NT2/D1 (cell line): ENCODE results near the gene SGPL1.
A peak's percentile ranks its signal among the peaks of the same experiment; 100 is the strongest.

ENCODE experiments used
- DNase-seq: peaks from one replicate; pipeline ENCODE4 v3.0.0-alpha.2; 2011; ENCODE audit warnings: low read depth, low spot score
- H3K27me3 ChIP-seq: 2 replicates; pipeline ENCODE4 v1.6.0; 2011; ENCODE audit warnings: mild to moderate bottlenecking; ENCODE audit not compliant: insufficient read length, insufficient read depth
- H3K36me3 ChIP-seq: 2 replicates; pipeline ENCODE4 v1.6.1; 2011; ENCODE audit warnings: mild to moderate bottlenecking, low read length, mixed read lengths; ENCODE audit not compliant: insufficient read depth, insufficient read length
- H3K4me1 ChIP-seq: 2 replicates; pipeline ENCODE4 v1.5.1; 2011; ENCODE audit not compliant: insufficient read depth, insufficient read length
- H3K4me3 ChIP-seq: 2 replicates; pipeline ENCODE4 v1.5.1; 2011; ENCODE audit warnings: low read depth; ENCODE audit not compliant: insufficient read length
- H3K9ac ChIP-seq: 2 replicates; pipeline ENCODE4 v1.6.0; 2011; ENCODE audit warnings: low read depth; ENCODE audit not compliant: insufficient read length
- H3K9me3 ChIP-seq: 2 replicates; pipeline ENCODE4 v1.5.1; 2011; ENCODE audit warnings: mild to moderate bottlenecking, low read length; ENCODE audit not compliant: insufficient read depth
- SUZ12 ChIP-seq: IDR thresholded peaks from 2 replicates; pipeline ENCODE4 v1.6.1; 2011; ENCODE audit not compliant: insufficient read length, insufficient read depth; ENCODE audit errors: extremely low read depth
- YY1 ChIP-seq: IDR thresholded peaks from 2 replicates; pipeline ENCODE4 v1.6.1; 2011; ENCODE audit not compliant: insufficient read length, insufficient read depth
- ZNF274 ChIP-seq: IDR thresholded peaks from 2 replicates; pipeline ENCODE4 v1.6.1; 2011; ENCODE audit warnings: mild to moderate bottlenecking, low read depth, low read length

The SGPL1 gene

DNA sequence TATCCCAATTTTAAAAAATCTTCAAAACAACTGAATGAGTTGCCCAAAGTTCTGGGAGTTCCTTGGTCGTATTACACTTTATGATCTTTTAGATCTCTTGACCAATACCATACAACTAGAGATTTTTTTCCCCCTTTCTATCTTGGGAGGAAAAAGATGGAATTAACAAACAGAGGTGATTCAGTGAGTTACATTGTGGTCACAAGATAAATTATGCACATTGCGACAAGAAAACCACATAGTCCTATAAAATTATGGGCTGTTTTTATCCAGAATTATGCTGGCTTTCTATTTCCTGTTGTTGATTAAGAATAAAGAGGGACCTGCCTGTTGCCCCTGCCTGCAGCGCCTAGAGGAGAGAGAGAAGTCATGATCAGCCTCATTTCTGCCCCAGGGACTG, 8.2 kb upstream of the SGPL1 start:
- Histone ChIP-seq H3K4me1 (peaks cover 4% of the 10 kb centered on the region), H3K9ac (no peak overlapping the region)
- DNase-seq, result no peak

DNA sequence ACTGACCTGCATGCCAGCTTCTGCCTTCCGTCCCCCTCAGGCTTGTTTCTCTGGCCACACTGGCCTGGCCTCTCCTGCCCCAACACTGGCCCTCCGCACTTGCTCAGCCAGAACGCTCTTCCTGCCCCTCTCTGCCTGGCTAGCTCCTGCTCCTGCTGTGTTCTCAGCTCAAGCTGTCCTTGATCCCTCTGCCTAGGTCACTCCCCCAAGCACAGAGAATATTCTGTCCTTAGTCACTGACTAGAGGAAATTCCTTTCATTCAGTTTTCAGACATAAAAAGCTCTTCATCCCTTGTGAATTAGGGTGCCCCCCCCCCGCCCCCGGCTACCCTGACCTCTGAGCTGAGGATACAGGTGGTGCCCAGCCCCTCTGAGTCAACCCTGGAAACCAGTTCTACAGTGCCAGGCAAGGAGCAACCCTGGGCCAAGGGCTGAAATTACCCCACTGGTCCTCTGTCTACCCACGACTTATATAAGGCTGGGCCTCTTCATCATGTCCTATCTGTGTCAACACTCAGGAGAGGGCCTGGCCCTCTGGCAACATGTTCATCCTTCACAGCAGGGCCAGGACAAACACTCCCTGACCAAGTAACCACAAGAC, 6.6 kb upstream of the SGPL1 start:
- peaks cover 4% of the 10 kb centered on the region for H3K4me1 ChIP-seq
- no peak overlapping the region for H3K9ac ChIP-seq
- TF ChIP-seq SUZ12 (no peak), ZNF274 (no peak), YY1 (no peak)
- H3K27me3 ChIP-seq, result no peaks in the 10 kb centered on the region
- no peaks in the 10 kb centered on the region for H3K9me3 ChIP-seq
- DNase-seq, result no peak
- no peak overlapping the region for H3K4me3 ChIP-seq
- H3K36me3 ChIP-seq, result no peaks in the 10 kb centered on the region

More for the DNA sequence above, 8.2 kb upstream of the SGPL1 start:
- Histone ChIP-seq H3K27me3 (no peaks in the 10 kb centered on the region), H3K9me3 (no peaks in the 10 kb centered on the region), H3K36me3 (no peaks in the 10 kb centered on the region), H3K4me3 (no peak overlapping the region)
- no peak for TF ChIP-seq SUZ12
- no peak for TF ChIP-seq YY1
- TF ChIP-seq ZNF274, result no peak

DNA sequence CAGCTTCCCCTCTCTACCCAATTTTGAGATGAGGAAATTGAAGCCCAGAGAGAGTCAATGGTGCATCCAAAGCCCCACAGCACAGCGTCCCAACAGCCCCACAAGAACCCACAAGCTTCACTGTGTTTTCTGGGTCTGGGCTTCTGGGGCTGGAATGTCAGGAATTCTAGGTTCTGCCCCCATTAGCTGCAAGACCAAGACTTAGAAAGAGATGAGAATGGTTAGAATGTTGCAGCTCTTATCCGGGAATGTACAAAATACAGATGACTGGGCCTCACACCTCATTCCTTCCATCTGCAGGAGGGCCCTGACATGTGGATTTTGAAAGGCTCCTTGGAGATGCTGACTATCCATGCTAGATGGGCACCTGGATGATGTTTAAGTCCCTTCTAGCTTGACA, 6.0 kb upstream of the SGPL1 start:
- Histone ChIP-seq H3K9me3 (no peaks in the 10 kb centered on the region), H3K36me3 (no peaks in the 10 kb centered on the region), H3K4me1 (peaks cover 4% of the 10 kb centered on the region), H3K27me3 (no peaks in the 10 kb centered on the region), H3K4me3 (no peak overlapping the region), H3K9ac (no peak overlapping the region)
- peak; percentile 39 for DNase-seq
- TF ChIP-seq YY1, result no peak
- no peak for TF ChIP-seq ZNF274
- TF ChIP-seq SUZ12, result no peak

DNA sequence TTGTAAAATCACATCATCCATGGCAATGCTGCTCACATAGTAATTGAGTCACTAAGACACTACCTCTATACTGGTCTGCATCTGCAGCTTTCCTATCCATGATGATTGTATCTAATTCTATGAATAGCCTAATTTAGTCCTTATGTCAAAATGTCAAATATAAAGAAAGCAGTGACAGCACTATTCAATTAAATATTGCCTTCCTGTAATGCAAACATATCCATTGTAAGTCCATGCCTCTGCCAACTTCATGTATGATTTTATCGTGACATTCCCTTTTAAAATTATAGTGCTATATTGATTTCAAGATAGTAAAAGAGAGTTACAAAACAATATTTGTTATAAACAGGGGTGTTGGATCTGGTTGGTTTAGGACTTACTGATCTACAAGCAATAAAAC, 4.8 kb upstream of the SGPL1 start:
- no peak overlapping the region for H3K4me3 ChIP-seq
- H3K36me3 ChIP-seq, result no peaks in the 10 kb centered on the region
- H3K9me3 ChIP-seq, result no peaks in the 10 kb centered on the region
- no peak for TF ChIP-seq SUZ12
- DNase-seq, result no peak
- H3K4me1 ChIP-seq, result peaks cover 4% of the 10 kb centered on the region
- no peak overlapping the region for H3K9ac ChIP-seq
- no peaks in the 10 kb centered on the region for H3K27me3 ChIP-seq

- Histone ChIP-seq H3K27me3 (no peaks in the 10 kb centered on the region), H3K4me3 (no peak overlapping the region), H3K36me3 (no peaks in the 10 kb centered on the region), H3K9me3 (no peaks in the 10 kb centered on the region), H3K4me1 (peaks cover 4% of the 10 kb centered on the region), H3K9ac (no peak overlapping the region)
- no peak for TF ChIP-seq SUZ12
- no peak for TF ChIP-seq ZNF274
- no peak for TF ChIP-seq YY1
- no peak for DNase-seq
Observed at GRCh38 chr10:70811881-70812280, 3.9 kb upstream of the SGPL1 start.

GRCh38 chr10:70812814-70813213, 2.9 kb upstream of the SGPL1 start:
- Histone ChIP-seq H3K27me3 (no peaks in the 10 kb centered on the region), H3K9ac (no peak overlapping the region), H3K9me3 (no peaks in the 10 kb centered on the region), H3K4me3 (no peak overlapping the region), H3K4me1 (peaks cover 4% of the 10 kb centered on the region), H3K36me3 (peaks cover 8% of the 10 kb centered on the region)
- TF ChIP-seq SUZ12 (no peak), ZNF274 (no peak), YY1 (no peak)
- DNase-seq, result no peak

GRCh38 chr10:70814126-70814525, 1.6 kb upstream of the SGPL1 start:
- Histone ChIP-seq H3K9ac (no peak overlapping the region), H3K27me3 (no peaks in the 10 kb centered on the region), H3K9me3 (no peaks in the 10 kb centered on the region), H3K4me3 (no peak overlapping the region), H3K36me3 (peaks cover 16% of the 10 kb centered on the region), H3K4me1 (no peaks in the 10 kb centered on the region)
- DNase-seq, result no peak
- TF ChIP-seq YY1 (no peak), ZNF274 (no peak), SUZ12 (no peak)

DNA sequence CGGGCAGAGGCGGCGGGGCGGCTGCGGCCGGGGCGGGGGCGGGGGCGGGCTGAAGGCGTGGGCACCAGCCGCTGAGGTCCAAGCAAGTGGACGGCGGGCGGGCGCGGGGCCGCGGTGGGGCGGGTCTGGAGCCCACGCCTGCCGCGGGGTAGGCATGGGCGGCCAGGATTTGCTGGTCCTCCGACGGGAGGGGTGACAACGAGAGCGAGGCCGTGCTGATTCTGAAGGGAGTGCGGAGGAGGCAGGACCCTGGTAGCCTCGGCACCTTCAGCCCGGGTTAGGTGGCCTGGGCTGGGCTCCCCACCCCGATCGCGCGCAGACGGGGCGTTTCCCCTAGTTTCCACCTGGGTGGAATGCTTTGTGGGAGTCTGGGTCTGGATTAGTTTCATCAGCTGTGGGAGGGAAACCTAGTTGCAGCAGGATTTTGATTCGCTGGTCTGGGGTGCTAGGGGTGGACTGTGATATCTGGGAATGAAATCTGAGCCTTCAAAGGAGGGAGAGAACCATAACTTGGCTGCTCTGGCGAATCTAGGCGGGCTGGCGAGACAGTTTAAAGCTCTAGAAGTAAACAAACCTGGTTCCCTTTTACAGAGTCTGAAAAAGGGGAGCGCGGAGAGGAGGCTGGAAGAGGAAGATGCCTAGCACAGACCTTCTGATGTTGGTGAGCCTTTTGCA, 609 bp downstream of the SGPL1 start:
- Histone ChIP-seq H3K4me3 (peak overlapping the region; percentile 65), H3K9ac (peak overlapping the region; percentile 90), H3K9me3 (no peaks in the 10 kb centered on the region), H3K27me3 (no peaks in the 10 kb centered on the region), H3K4me1 (no peaks in the 10 kb centered on the region), H3K36me3 (peaks cover 34% of the 10 kb centered on the region)
- TF ChIP-seq YY1, result no peak
- no peak for TF ChIP-seq ZNF274
- TF ChIP-seq SUZ12, result no peak
- DNase-seq, result no peak
